Measurements from ENCODE around the gene STARD8.
"Not testable (repeated sequence)": the region's sequence is repeated elsewhere in the genome, so short reads cannot be mapped to it uniquely, and the experiment has no call there.

Gene STARD8

GRCh38 chrX:68658530-68658929 lies 11.1 kb downstream of the STARD8 start:
- DNase-seq: no peak

GRCh38 chrX:68659385-68659784 lies 11.9 kb downstream of the STARD8 start:
- DNase-seq: no peak

- no peak for DNase-seq
Observed at GRCh38 chrX:68659786-68660185, 12.3 kb downstream of the STARD8 start.

GRCh38 chrX:68660746-68661145 lies 13.3 kb downstream of the STARD8 start:
- DNase-seq: no peak

GRCh38 chrX:68665502-68665901 lies 18.0 kb downstream of the STARD8 start:
- no peak for DNase-seq

- peak; percentile 55 for DNase-seq
Observed at GRCh38 chrX:68666580-68666979, 19.1 kb downstream of the STARD8 start.

GRCh38 chrX:68669094-68669860 lies 21.8 kb downstream of the STARD8 start:
- no peak for DNase-seq

- DNase-seq: no peak
Observed at GRCh38 chrX:68669871-68670270, 22.4 kb downstream of the STARD8 start.

GRCh38 chrX:68671221-68671620 lies 23.8 kb downstream of the STARD8 start:
- DNase-seq: no peak

GRCh38 chrX:68672581-68673318 lies 25.3 kb downstream of the STARD8 start:
- DNase-seq: no peak

GRCh38 chrX:68675571-68675970 lies 28.1 kb downstream of the STARD8 start:
- no peak for DNase-seq

GRCh38 chrX:68676335-68676734 lies 28.9 kb downstream of the STARD8 start:
- no peak for DNase-seq

GRCh38 chrX:68677998-68678397 lies 30.5 kb downstream of the STARD8 start:
- no peak for DNase-seq

GRCh38 chrX:68681443-68681941 lies 34.0 kb downstream of the STARD8 start:
- no peak for DNase-seq

GRCh38 chrX:68682790-68683189 lies 35.3 kb downstream of the STARD8 start:
- no peak for DNase-seq

- no peak for DNase-seq
Observed at GRCh38 chrX:68683580-68683979, 36.1 kb downstream of the STARD8 start.

- DNase-seq: peak; percentile 50
Observed at GRCh38 chrX:68684291-68684918, 36.9 kb downstream of the STARD8 start.

- DNase-seq: no peak
Observed at GRCh38 chrX:68684919-68685304, 37.4 kb downstream of the STARD8 start.

GRCh38 chrX:68685685-68686084 lies 38.2 kb downstream of the STARD8 start:
- peak; percentile 50 for DNase-seq

GRCh38 chrX:68686097-68686977 lies 38.9 kb downstream of the STARD8 start:
- peak; percentile 38 for DNase-seq

GRCh38 chrX:68688931-68689330 lies 41.5 kb downstream of the STARD8 start:
- not testable (repeated sequence) for DNase-seq

GRCh38 chrX:68690936-68691501 lies 43.6 kb downstream of the STARD8 start:
- no peak for DNase-seq
